Measurements from ENCODE around the gene ZNF485.
"Not testable (repeated sequence)": the region's sequence is repeated elsewhere in the genome, so short reads cannot be mapped to it uniquely, and the experiment has no call there.

ZNF485 gene

GRCh38 chr10:43606323-43607198 is at the start of gene ZNF485:
Gene ZNF485 (plus strand): TSS chr10:43606438. CDS start chr10:43607051, 613 bp downstream.
- peak; percentile 82 for DNase-seq (ENCODE audit: low spot score)

- no peak for DNase-seq (ENCODE audit: low spot score)
These were observed 49.0 kb upstream of the ZNF485 start for GRCh38 chr10:43557214-43557613.

- no peak for DNase-seq (ENCODE audit: low spot score)
These were observed 36.6 kb upstream of the ZNF485 start for GRCh38 chr10:43569681-43570080.

DNA sequence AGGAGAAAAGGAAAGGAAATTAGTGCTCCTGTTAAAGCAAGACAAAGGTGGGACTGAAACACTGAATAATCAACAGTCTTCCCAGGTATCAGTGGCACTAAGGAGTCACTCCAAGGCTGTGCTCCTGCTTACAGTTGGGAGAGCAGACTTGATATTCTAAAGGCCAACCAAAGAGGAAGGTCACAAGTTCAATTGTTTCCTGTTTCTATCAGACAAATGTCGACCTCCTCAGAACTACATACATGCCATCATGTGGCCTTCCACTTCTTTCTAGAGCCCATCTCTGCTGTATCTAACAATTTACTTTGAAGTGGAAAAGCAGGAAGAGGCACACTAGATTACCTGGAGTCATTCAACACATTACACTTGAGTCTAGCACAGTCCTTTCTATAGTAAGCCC is 35.3 kb upstream of the ZNF485 start:
- DNase-seq (ENCODE audit: low spot score): no peak

DNA sequence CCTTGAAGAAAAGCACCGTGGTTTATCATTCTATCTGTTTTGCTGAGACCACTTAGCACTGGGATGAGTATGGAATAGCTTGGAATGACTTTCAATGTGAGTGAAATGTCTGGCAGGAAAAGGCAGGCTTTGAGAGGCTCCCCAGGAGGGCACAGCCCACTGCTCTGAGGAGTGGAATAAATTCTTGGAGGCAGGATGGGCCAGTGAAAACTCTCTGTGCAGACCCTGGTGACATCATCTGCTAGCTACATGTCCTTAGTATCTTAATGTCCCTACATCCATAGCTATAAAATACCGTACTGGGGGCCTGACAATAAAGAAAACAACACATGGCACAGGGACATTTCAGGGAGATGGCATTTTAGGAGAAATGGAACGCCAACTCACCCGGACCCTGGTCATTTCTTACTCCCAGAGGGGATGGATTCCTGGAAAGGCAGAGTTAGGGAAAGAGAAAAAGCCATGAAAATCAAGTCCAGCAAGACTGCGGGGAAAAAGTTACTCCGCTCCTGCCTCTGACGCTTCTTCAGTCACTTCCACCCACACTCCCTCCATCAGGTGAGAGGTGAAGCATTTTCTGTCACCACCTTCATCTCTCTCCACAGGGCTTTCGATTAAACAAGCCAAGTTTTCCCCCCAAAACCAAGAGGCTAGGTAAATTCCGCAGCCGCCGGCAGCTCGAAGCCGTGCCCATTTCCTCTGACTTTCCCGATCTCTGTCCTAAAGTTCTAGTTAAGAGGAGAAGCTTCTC is 32.8 kb upstream of the ZNF485 start:
- DNase-seq (ENCODE audit: low spot score): no peak

DNA sequence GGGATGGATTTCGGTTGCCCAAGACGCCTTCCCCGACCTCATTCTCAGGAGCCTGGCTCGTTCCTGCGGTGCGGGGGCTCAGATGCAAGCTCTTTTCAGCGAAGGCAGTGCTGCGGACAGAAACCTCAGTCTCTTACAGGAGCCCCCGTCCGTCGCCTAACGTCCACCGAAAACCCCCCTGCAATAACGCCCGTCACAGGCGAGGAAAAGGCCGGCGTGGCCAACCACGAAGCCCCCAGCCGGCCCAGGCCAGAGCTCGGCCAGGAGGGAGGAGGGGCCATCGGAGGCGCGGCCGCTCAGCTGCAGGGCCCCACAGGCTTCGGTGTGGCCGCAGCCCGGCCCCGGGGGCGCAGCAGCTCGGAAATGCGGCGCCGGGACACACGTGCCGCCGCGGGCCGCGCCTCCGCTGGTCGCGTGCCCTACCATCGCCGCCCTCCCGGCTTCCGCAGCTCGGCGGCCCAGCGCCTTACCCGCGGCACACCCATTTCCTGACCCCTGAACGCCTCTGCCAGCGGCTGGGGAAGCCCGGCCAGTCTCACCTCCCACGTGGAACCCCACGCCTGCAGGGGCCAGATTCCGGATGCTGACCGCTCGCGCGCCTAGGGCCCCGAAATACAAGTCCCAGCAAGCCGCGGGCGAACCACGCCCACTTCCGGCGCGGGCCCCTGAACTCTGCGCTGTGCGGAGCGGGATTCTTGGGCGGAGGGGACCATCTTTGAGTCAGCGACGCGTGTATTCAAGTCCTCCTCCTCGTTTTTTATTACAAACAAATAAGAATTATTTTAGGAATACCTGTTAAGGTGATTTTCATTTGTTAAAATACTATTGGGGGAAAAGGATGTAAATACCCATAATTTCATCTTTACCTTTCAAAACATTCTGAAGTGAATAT is 32.0 kb upstream of the ZNF485 start, which contains the start of gene ZNF239:
Gene ZNF239 (minus strand): TSS at position 616 of the 892 bp plus-strand sequence. CDS start 16,537 bp downstream, outside the sequence.
- DNase-seq (ENCODE audit: low spot score): peak; percentile 91

- DNase-seq (ENCODE audit: low spot score): no peak
These were observed 31.3 kb upstream of the ZNF485 start for GRCh38 chr10:43574906-43575305.

- no peak for DNase-seq (ENCODE audit: low spot score)
These were observed 30.2 kb upstream of the ZNF485 start for GRCh38 chr10:43576062-43576461.

- no peak for DNase-seq (ENCODE audit: low spot score)
These were observed 29.7 kb upstream of the ZNF485 start for GRCh38 chr10:43576580-43576979.

DNA sequence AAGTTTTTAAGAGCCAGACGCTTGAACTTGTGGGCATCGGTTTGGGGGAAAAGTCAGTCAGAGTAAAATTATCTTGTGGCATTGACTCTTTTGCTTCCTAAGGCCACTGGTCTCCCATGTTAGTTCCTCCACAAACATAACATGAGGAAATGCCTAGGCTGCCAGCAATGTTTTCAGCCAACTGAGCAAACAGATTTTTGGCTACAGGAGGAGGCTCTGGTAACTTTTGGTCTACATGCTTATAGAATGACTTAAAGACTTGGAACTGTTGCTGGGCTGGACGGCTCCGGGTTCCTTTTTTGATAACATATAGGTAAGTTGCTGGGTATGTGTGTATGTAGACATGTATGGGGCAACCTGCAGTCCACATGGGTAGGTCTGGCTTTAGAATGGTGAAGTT is 22.2 kb upstream of the ZNF485 start:
- DNase-seq (ENCODE audit: low spot score): no peak

GRCh38 chr10:43585046-43585445 is 21.2 kb upstream of the ZNF485 start:
- no peak for DNase-seq (ENCODE audit: low spot score)

- no peak for DNase-seq (ENCODE audit: low spot score)
These were observed 20.1 kb upstream of the ZNF485 start for GRCh38 chr10:43585981-43586729.

DNA sequence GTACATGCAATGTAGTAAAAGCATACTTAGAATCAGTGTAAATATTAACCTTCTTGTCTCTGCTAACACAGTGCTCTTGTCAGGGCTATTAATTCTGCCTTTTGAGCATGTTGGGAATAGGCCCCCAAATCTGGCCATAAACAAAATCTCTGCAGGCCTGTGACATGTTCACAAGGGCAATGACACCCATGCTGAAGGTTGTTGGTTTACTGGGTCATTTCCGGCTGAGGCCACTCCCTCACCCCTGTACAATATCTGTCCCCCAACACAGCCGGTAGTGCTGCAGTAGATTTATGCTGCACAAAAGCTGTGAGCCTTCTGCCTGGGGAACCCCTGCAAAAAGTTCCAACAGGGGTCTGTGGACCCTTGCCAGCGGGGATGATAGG is 19.5 kb upstream of the ZNF485 start:
- DNase-seq (ENCODE audit: low spot score): not testable (repeated sequence)

DNA sequence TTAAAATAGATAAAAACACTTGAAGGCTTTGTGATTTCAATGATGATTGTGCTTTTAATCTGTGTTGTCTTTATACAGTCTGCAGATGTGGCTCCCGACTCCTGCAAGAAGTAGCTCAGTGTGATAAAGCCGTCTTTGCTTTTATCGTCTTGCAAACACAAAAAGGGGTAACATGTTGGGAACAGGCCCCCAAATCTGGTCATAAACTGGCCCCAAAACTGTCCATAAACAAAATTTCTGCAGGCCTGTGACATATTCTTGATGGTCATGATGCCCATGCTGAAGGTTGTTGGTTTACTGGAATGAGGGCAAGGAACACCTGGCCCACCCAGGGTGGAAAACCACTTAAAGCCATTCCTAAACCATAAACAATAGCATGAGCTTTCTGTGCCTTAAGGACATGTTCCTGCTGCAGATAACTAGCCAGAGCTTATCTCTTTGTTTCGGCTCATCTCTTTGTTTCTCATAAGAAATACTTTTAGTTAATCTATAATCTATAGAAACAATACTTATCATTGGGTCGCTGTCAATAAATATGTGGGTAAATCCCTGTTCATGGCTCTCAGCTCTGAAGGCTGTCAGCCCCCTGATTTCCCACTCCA is 14.8 kb upstream of the ZNF485 start:
- no peak for DNase-seq (ENCODE audit: low spot score)

DNA sequence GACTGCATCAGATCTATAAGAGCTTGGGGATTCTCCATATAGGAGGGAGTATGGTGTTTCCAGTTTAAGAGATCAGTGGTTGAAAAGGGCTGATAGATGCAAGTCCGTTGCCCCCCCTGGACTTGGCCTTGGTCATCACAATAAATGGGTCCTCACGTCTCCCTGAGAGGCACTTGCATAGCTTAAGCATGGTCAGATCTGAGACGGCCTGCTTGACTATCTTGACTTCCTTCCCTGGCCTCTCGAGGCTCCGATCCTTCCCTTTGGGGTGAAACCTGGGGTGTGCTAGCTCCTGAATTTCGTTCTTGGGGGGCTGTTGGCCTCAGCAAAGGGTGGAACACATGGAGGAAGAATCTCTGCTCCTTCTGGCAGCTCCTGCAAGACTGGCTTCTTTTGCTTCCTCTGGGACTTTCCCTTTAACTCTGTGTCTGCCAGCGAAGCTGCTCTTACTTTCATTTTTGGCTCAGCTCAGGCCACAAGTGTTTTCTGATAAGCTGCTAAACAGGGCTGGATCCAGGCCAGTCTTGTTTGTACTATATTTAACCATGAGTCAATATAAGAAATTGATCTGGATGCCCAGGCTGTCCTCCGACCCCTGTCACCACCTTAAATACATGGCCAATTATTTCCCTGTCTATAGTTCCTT is 11.2 kb upstream of the ZNF485 start:
- DNase-seq (ENCODE audit: low spot score): peak; percentile 26

DNA sequence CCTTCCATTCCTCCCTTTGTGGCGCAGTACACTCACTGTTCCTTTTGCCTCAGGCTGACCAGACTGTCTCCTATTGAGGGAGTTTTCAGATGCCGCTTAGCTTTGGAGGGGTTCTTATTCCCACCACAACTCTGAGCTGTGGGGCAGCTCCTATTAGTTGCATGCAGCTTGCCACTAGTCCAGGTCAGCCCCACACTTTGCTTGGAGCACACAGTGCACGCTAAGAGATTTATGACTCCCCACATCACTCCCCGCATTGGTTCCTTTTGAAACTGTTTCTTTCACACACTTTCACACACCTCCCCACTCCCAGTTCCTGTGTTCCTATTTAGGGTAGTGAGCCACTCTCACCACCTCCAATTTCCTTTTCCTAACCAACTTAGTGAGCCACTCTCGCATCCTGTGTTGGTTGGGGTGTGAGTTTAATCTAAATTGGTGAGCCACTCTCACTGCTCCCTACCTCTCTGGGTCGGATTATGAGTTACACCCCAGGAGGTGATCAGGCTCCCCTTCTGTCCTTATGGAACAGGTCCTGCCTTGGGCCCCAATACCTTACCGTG is 10.4 kb upstream of the ZNF485 start:
- DNase-seq (ENCODE audit: low spot score): no peak

DNA sequence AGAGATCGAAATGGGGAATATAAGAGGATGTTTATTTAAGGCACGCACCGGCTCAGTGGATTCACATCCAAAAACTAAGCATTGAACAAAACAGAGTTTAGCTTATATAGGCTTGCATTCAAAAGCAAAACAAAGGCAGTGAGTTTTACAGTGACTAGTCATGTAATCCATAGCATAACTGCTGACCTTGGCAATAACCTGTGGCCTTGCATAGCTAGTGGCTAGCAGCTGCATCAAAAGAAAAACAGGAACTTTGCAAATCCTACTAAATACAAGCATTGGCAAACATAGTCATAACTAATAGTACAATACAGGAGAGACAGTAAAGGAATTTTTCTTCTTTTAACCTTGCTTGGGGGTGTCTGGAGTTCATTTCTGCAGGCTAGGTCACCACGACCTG is 9.7 kb upstream of the ZNF485 start:
- DNase-seq (ENCODE audit: low spot score): no peak

- DNase-seq (ENCODE audit: low spot score): peak; percentile 56
These were observed 7.8 kb upstream of the ZNF485 start for GRCh38 chr10:43598446-43598845.

GRCh38 chr10:43599333-43599732 is 6.9 kb upstream of the ZNF485 start:
- no peak for DNase-seq (ENCODE audit: low spot score)

- not testable (repeated sequence) for DNase-seq (ENCODE audit: low spot score)
These were observed 4.7 kb upstream of the ZNF485 start for GRCh38 chr10:43601576-43601975.

All from AG08395 (cell line).